ENCODE data around the gene NRF1.
"Not testable (repeated sequence)": the region's sequence is repeated elsewhere in the genome, so short reads cannot be mapped to it uniquely, and the experiment has no call there.

Gene NRF1

DNA sequence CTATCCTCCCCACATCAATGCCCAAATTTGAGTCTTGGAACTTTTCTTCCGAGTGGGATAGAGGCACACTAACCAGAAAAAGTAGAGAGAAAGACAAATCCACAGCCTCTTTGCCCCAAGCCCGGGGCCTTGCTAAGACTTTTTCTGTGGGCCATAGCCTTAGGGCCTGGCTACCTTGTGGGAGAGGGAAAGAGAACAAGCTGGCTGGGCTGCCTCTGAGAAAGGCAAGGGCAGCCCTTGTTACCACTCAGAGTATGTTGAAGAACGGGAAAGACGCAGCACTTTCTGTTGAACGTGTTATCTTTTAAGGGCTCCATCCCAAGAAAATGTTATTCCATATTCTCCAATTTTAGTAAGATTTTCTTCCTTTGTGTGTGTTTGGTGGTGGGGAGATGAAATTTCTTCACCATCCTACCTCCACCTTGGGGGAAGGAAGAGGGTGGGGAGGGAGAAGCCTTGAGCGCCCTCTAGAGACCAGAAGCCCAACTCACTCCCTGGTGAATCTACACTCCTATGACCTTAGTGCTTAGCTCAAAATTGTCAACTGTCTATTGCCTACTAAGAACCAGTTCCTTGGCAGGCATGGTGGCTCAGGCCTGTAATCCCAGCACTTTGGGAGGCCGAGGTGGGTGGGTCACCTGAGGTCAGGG is 3.9 kb upstream of the NRF1 start:
- DNase-seq, result peak; percentile 26

DNA sequence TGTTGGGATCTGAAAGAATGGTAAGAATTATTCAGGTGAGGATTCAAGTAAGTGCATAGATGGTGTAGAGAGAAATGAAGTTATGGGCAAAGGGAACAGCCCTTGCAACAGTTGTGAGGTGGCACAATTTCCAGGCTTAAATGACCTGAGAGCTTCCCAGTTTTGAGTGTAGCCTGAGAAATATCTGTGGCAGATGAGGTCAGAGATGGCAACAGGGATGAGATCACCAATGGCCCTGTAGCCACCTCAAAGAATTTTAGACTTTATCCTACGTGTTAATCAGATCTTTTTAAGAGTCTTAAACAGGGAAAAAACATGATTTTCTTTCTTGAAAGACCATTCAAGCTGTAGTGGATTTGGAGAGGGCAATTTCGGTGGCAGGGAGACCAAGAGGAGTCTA is 1.9 kb upstream of the NRF1 start:
- no peak for DNase-seq

DNA sequence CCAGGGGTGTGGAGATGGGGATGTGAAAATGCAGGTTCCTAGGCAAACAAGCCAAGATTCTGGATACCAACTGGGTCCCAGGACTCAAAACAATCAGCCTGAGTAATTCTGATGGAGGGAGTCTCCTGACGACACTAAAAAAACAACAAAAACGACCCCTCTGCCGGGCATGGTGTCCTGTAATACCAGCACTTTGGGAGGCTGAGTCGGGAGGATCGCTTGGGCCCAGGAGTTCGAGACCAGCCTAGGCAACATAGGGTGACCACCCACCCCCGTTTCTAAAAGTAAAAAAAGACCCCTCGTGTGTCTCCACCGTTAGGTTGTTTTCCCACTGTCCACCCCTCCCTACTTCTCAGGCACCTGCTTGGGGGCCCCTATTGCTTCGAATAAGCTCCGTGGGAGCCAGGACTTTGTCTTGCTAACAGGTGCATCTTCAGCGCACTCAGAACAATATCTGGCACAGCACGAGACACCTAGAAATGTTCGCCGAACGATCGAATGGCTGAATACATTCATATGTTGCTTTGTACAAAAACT is 743 bp upstream of the NRF1 start:
- DNase-seq, result no peak

DNA sequence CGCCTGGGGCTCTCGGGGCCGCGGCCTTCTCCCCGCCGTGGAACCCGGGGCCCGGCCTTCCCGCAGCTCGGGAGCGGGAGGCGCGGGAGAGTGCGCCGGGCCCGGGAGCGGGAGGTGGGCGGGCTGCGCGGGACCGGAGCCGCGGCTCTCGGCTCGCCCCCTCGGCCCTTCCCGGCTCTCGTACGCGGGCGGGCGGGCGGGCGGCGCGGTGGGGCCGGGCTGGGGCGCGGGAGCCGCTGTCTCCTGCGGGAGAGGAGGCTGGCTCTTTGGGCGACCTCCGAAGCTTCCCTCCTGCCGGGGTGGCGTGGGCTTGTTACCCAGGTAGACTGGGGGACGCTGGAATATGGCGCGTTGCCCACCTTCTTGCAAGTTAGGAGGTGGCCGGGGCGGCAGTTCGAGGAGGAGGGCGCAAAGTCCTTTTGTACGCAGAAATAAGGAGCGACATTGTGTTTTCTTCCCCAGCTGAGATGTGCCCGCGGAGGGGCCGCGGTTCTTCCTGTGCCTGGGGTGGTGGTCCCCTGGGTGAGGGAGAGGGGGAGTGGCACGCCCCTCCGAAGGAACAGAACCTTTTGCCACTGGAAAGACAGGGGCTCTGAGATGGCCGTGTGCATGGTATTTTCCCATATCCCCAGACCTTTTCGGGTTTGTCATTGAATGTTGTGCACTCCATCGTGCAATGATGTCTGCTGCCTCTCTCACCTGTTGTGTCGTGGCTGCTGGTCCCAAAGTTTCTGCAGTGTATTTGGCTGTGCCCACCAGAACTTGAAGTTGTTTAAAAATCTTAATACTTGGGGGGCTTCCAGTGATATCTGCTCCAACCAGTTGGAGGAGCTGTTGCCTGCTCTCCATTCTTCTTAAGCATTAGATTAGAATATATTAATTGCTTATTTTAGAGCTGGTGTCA is 844 bp downstream of the NRF1 start:
- DNase-seq, result peak; percentile 16 to 28

DNA sequence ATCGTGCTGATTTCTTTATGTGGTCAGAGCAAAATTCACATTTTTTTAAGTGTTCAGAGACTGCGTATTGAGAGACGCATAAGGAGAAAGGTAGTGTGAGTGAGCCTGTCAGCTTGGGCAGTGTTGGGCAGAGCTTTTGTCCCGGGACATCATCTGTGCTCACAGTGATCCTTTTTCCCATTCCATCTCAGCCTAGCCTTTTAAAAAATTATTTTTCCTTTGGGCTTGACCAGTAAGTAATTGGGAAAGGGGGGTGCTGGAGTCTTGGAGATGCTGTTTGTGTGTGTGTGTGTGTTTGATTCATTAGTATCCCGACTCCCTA is 1.5 kb downstream of the NRF1 start:
- DNase-seq, result no peak

DNA sequence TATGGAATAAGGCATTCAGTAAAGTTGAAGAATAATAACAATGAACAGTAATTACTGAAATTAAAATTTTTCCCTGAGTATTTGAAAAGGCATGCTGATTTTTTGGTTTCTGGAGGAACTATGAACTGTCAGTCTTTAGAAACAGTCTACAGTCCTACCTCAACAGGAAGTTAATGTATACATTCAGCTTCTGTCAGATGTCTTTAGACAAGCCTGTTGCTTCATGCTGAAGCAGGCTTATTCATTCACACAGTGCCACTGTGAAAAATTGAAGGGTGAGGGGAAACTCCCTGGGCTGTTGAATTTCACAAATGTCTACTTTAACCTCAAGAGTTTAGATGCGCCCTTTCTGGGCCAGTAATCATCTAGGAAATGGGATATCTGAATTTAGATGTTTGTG is 3.5 kb downstream of the NRF1 start:
- no peak for DNase-seq

DNA sequence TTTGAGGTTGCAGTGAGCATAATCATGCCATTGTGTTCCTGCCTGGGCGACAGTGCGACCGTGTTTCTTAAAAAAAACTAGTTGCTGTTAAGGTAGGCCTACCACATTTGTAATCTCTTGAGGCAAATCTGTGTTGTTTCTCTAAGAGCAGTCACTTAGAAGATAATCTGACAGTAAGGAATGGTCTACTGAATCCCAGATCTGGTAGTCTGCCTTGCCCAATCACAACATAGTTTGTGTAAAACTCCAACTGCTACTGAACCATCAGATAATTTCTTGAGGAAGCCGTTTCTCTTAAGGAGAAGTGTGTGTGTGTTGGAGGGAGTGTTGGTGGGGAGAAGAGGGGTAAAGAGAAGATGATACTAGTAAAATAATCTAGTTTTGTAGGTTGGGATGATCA is 5.0 kb downstream of the NRF1 start:
- no peak for DNase-seq

DNA sequence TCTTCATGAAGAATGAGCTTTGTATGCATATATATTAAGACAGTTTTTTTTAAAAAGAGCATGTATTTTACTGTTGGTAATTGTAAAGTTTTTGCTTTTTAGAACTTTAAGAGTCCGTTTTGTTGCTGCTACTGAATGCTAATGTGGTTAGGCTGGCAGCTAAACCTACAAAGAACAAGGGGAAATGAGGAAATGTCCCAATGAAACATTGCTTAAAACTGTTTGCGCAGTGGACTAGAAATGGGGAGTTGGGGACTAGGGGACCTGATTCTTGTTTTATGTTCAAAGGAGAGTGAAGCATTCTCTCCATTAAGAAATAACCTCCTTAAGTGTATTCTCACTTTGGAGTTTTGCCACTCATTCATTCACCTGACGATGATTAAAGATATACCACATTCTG is 5.7 kb downstream of the NRF1 start:
- no peak for DNase-seq

DNA sequence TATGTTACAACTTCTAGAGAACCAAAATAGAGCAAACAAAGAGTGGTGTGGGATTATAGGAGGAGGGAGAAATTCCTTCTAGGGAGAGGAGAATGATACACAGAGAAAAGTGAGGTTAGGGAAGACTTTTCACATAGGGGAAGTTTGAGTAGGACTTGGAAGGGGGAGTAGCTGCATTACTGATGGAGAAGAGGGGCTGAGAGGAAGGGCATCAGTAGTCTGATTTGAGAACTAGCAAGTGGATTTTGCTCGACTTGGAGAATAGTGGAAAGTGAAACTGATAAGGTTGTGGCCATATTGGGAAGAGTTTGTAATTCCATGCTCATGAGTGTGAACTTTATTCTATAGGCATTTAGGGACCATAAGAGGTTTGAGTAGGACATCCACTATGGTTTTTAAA is 6.1 kb downstream of the NRF1 start:
- DNase-seq, result no peak

DNA sequence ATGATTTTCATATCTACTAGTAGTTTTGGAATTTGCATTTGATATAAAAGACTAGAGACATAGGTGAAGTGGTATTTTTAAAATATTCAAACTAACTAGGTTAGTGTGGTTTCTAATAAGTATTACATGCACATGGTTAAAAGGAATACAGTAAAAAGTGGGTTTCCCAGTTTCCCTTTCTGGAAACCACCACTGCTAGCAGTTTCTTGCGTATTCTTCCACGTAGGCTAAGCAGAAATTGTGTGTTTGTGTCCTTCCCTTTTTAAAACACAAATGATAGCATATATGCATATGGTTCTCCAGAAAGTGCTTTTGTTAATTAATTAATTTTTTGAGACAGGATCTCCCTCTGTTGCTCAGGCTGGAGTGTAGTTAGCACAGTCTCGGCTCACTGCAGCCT is 15.4 kb downstream of the NRF1 start:
- DNase-seq, result no peak

DNA sequence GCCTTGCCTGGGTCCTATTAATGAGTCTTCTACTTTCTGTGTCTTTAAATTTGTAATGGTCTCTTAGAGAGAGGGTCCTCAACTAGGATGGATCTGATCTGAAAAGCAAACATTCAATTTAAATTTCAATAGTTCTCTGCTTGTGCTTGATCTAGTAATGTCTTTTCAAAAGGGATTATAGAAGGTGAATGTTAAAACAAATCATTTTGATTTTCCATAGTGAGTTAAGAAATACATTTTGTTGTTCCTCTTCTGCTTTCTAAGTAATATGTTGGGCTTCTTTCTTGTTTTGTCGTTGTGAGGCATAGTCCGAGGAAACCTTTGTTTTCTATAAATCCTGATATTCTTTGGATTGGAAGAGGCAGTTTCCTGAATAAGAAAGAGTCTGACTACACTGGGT is 18.8 kb downstream of the NRF1 start:
- no peak for DNase-seq

DNA sequence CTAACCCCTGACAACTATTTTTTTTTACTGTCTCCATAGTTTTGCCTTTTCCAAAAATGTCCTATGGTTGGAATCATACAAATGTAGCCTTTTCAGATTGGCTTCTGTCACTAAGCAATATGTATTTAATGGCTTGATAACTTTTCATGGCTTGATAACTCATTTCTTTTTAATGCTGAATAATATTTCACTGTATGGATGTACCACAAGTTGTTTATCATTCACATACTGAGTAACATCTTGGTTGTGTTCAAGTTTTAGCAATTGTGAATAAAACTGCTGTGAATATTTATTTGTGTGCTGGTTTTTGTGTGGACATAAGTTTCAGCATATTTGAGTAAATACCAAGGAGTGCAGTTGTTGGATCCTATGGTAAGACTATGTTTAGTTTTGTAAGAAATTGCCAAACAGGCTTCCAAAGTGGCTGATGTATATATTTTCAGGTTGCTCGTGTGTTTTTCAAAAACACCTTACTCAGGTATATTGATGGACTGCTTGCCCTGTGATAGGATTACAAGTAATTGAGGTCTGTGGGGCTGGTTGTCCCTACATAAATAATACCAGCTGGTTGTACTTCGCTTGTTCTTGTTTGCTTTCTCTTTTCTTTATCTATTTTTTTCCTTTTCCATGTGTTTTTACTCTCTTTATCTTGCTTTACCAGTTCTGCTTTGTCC is 23.0 kb downstream of the NRF1 start:
- no peak for DNase-seq

DNA sequence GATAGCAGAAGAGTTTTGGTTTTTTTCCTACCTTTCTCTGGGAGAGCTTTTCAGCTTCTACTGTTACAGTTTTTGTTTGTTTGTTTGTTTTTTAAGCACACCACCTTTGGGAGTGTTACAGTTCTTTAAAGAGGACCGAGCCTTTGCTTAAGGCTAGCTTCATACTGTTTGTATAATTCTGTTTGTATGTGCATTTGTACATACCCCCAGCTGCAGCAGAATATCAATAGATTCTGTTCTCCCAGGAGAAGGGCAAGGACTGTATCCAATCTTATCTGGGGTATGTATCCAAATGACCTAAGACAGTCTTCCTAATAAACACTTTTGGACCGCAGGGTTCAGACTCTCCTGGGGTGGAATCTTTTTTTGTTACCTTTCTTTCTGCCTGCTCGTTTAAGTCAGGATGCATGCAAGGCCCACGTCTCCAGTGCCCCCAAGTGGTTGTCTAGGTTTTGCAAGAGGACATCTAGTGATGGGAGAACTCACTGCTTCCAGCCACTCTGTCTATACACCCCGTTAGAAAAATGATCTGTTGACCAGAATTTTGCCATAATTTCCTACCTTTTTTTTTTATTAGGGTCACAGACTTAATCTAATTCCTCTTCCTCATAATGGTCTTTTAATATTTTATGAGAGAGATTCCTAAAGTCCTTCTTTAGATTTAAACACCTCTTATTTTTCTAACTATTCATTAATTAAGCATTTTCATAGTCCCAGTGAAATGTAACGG is 23.9 kb downstream of the NRF1 start:
- peak; percentile 62 to 63 for DNase-seq

DNA sequence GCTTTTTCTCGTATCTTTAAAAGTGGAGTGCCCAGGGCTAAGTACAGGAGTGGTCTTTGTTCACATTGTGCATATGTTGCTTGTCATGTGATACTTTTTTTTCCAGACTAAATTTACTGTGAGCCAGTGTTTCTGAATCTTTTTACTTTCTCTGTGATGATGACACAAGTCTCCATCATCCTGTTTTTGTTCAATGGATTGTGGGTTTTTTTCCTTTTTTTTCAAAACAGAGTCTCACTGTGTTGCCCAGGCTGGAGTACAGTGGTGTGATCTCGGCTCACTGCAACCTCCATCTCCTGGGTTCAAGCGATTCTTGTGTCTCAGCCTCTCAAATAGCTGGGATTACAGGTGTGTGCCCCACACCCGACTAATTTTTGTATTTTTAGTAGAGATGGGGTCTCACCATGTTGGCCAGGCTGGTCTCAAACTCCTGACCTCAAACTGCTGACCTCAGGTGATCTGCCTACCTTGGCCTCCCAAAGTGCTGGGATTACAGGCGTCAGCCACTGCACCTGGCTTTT is 24.6 kb downstream of the NRF1 start:
- not testable (repeated sequence) for DNase-seq

DNA sequence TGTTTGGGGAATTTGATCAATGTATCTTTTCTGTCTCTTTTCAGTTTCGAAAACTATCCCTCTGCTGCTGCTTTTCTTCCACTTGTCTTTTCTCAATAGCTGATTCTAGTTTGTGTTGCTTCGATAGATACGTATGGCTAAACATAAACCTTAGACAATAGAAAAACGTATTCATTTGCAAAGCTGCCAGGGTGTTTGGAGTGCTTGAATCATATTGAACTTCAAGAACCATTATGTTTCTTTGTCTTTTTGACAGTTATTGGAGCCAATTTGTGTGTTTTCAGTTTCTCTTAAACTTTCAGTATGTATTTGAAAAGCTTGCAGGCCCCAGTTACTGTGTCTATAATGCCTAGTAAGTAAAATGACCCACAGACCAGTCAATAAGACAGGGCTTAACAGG is 25.1 kb downstream of the NRF1 start:
- no peak for DNase-seq

DNA sequence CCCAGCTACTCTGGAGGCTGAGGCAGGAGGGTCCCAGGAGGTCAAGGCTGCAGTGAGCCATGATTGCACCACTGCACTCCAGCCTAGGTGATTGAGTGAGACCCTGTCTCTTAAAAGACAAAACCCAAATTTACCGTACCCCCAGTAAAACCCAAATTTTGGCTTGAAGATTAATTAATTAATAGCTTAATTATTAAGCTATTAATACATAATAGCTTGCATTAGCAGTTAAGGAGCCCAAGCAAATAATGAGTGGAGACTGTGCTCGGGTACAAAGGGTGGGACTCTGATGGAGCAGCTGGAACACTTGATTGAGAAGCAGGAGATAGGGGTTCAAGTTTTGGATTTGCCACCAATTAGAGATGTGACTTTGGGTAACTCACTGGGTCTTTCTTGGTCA is 28.9 kb downstream of the NRF1 start:
- DNase-seq, result no peak

DNA sequence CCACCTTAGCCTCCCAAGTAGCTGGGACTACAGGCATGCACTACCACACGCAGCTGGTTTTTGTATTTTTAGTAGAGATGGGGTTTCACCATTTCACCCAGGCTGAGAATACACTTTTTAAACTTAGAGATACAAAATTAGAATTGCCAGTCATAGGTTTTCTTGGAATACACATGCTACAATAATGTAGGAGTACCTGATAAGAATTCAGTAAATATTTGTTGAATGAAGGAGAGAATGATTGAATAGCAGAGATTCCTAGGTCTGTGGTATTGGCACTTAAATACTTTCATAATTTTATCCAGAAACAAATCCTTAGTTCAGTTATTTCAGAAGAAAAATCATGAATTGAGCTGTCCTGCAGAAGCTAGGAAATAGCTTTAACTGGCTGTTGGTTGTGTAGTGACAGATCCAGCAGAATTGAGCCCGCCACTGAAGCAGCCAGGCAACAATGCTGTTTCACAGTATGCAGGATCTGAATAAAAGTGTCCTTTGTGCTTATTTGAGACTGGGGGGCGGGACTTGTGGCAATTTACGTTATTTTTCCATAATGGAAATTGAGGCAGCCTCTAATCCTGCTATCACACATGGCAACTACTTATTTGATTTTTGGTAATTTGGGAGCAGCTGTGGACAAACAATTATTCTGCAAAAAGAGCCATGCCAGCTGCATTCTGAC is 31.5 kb downstream of the NRF1 start:
- no peak for DNase-seq

DNA sequence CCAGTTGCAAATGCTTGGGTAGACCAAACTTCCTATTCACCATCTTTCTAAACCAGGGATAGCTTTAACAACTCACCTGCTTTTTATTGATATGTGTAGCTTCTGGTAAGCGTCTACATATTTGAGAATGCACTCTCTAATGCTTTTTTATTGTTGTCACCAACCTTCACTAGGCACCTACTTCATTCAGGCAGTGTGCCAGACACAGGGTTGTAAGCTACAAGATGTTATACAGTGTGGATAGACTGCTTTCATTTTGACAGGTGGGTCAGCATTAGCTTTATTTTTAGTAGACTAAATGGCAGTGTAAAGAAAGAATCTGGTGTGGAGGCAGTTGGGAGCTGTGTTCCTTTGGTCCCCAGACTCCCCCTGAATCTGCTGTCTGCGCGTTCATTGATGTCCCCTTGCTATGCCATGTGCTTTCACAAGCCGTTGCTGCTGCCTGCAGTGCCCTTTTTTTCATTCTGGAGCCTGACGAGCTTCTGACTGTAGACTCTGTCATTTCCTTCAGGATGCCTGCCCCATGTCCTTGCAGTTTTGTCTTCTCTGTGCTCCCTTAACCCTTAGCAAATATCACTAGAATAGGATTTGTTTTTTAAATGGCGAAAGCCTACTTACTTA is 32.1 kb downstream of the NRF1 start:
- no peak for DNase-seq

DNA sequence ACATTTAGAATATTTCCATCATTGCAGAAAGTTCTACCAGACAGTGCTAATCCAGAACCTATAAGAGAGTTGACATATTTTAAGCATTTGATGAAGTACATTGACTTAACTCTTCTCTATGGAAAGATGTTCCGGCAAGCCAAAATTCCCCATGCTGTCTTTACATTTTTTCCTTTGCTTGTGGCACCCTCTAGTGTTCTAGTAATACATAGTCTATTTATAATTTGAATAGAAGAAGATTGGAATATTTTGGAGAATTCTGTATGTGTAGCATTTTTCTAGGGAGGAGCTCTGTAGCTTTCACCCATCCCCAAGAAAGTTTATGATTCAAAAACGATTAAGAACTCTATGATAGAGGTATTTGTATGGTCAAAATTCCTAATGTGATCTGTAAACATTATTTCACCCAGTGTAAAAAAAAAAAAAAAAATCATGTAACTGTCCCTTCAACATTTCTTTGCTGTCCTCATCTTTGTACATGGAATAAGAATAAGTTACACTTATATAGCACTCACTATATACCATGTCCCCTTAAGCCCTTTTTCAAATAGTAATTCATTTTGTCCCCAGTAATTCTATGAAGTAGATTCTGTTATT is 33.2 kb downstream of the NRF1 start:
- no peak for DNase-seq

DNA sequence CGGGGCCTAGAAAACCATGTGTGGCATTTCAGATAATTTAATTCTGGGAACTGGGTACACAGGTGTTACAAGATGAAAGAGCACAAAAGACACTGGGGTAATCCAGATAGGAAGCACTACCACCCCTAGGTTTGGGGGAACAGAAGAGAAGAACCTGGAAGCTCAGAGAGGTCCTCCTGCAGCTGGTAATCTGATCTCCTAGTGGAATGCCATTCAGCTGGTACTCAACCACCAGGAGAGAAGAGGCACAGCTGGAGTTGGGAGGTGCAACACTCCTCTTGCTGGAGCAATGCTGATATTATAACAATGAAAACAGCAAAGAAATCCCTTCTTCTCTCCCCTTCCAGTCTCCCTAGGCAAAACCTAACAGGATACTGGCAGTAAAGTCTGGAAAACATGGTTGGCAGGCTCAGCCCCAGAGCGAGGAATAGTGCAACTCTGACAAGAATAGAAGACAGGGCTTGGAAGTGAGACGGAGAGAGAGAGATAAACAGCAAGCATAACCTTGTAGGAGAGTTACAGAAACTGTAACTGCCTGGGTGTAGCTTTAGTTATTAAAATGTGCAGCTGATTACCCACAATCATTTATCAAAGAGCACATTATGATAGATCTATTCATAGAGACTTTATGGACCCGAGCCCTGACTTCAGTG is 35.0 kb downstream of the NRF1 start:
- DNase-seq, result no peak

DNA sequence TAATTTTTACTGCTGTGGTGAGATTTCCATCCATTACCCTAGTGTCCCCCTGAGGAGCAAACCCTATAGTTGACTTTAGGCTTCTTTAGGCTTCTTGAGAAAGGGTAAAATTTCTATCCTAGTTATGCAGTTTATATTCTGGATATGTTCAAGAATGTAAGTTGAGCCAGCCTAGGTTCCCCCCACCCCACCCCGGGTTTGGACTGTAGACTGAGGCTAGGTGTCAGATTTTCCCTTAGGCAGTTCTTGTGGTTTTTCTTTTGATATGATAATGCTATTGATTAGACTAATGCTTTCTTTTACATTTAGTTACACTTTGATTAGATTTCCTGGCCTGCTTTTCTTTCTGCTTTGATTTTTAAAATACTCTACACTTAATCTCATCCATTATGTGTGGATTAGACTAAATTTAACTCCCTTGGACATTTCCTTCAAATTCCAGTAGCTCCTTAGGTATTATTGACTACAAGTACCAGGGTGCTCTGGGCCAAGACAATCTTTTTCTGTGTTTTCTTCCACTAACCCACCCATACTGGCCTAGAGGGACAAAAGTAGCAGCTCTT is 37.7 kb downstream of the NRF1 start:
- DNase-seq, result no peak
